ENCODE measurements around the gene RAB39A.
"Not testable (repeated sequence)": the region's sequence is repeated elsewhere in the genome, so short reads cannot be mapped to it uniquely, and the experiment has no call there.

- TF ChIP-seq CTCF (conservative IDR thresholded peaks at IDR 0.05 in 1 of 2, IDR thresholded peaks at IDR 0.05 in 1 of 2; ENCODE audit: low read depth in 1 of 2, low read length in 2 of 2); EZH2 (IDR thresholded peaks at IDR 0.05; ENCODE audit: low read length, missing control alignments): not testable (repeated sequence)
These were observed 20.1 kb downstream of the RAB39A start for GRCh38 chr11:107948328-107948727.
